ENCODE measurements around the gene ITGA11.

ITGA11 gene

GRCh38 chr15:68265081-68265480 lies 166.9 kb downstream of the ITGA11 start:
- Histone ChIP-seq H3K4me3 (no peak overlapping the region), H3K27ac (no peak overlapping the region), H3K4me1 (no peaks in the 10 kb centered on the region), H3K9me3 (no peaks in the 10 kb centered on the region), H3K27me3 (no peaks in the 10 kb centered on the region), H3K36me3 (no peaks in the 10 kb centered on the region)
- TF ChIP-seq CTCF (IDR thresholded peaks at IDR 0.05), result no peak
- intact Hi-C loops (cut with DNase I; ENCODE audit: low total_unique reads), result no loop called here
- no peak for DNase-seq

- intact Hi-C loops (cut with DNase I; ENCODE audit: low total_unique reads), result no loop called here
- no peaks in the 10 kb centered on the region for H3K4me1 ChIP-seq
- no peaks in the 10 kb centered on the region for H3K9me3 ChIP-seq
- H3K27me3 ChIP-seq, result no peaks in the 10 kb centered on the region
- TF ChIP-seq CTCF (IDR thresholded peaks at IDR 0.05), result no peak
- DNase-seq, result no peak
- H3K36me3 ChIP-seq, result no peaks in the 10 kb centered on the region
- H3K4me3 ChIP-seq, result no peak overlapping the region
- H3K27ac ChIP-seq, result no peak overlapping the region
These were observed 167.7 kb downstream of the ITGA11 start for GRCh38 chr15:68264282-68264681.

- intact Hi-C loops (cut with DNase I; ENCODE audit: low total_unique reads), result no loop called here
- H3K27ac ChIP-seq, result no peak overlapping the region
- H3K4me3 ChIP-seq, result no peak overlapping the region
- no peaks in the 10 kb centered on the region for H3K27me3 ChIP-seq
- H3K9me3 ChIP-seq, result no peaks in the 10 kb centered on the region
- DNase-seq, result no peak
- TF ChIP-seq CTCF (IDR thresholded peaks at IDR 0.05), result no peak
- H3K36me3 ChIP-seq, result no peaks in the 10 kb centered on the region
- no peaks in the 10 kb centered on the region for H3K4me1 ChIP-seq
These were observed 169.2 kb downstream of the ITGA11 start for GRCh38 chr15:68262514-68263356.

- TF ChIP-seq CTCF (IDR thresholded peaks at IDR 0.05), result no peak
- DNase-seq, result no peak
- intact Hi-C loops (cut with DNase I; ENCODE audit: low total_unique reads), result no loop called here
These were observed 170.0 kb downstream of the ITGA11 start for GRCh38 chr15:68261980-68262379.

GRCh38 chr15:68261241-68261640 lies 170.7 kb downstream of the ITGA11 start:
- no peak for TF ChIP-seq CTCF (IDR thresholded peaks at IDR 0.05)
- no peak for DNase-seq
- H3K4me1 ChIP-seq, result peaks cover 0 to 14% (median 9%) of the 10 kb centered on the region in 4 donors
- no peaks in the 10 kb centered on the region for H3K9me3 ChIP-seq
- H3K4me3 ChIP-seq, result no peak overlapping the region
- H3K27me3 ChIP-seq, result no peaks in the 10 kb centered on the region
- H3K27ac ChIP-seq, result no peak overlapping the region
- intact Hi-C loops (cut with DNase I; ENCODE audit: low total_unique reads), result no loop called here
- H3K36me3 ChIP-seq, result no peaks in the 10 kb centered on the region

More at GRCh38 chr15:68261980-68262379, 170.0 kb downstream of the ITGA11 start:
- peaks cover 0 to 6% (median 3%) of the 10 kb centered on the region in 4 donors for H3K4me1 ChIP-seq
- H3K9me3 ChIP-seq, result no peaks in the 10 kb centered on the region
- no peaks in the 10 kb centered on the region for H3K27me3 ChIP-seq
- no peak overlapping the region for H3K4me3 ChIP-seq
- no peaks in the 10 kb centered on the region for H3K36me3 ChIP-seq
- no peak overlapping the region for H3K27ac ChIP-seq

Measured in tibial artery (tissue), 4 donors.